ES-I3 (cell line): ENCODE measurements around the gene SGSH.

Experiments
- H3K36me3 ChIP-seq: 2 replicates; pipeline ENCODE4 v1.6.1; 2013; ENCODE audit warnings: mild to moderate bottlenecking, low read length, control low read depth, moderate library complexity; ENCODE audit not compliant: insufficient read depth
- H3K4me1 ChIP-seq: 2 replicates; pipeline ENCODE4 v1.6.1; 2013; ENCODE audit warnings: mild to moderate bottlenecking, control low read depth, low read length; ENCODE audit not compliant: insufficient read depth
- H3K9ac ChIP-seq: 2 replicates; pipeline ENCODE4 v1.6.1; 2013; ENCODE audit warnings: low read depth, mild to moderate bottlenecking, low read length, moderate library complexity
- H3K9me3 ChIP-seq: 2 replicates; pipeline ENCODE4 v1.6.1; 2013; ENCODE audit warnings: mild to moderate bottlenecking, low read length, moderate library complexity; ENCODE audit not compliant: control insufficient read depth, insufficient read depth

The SGSH gene

DNA sequence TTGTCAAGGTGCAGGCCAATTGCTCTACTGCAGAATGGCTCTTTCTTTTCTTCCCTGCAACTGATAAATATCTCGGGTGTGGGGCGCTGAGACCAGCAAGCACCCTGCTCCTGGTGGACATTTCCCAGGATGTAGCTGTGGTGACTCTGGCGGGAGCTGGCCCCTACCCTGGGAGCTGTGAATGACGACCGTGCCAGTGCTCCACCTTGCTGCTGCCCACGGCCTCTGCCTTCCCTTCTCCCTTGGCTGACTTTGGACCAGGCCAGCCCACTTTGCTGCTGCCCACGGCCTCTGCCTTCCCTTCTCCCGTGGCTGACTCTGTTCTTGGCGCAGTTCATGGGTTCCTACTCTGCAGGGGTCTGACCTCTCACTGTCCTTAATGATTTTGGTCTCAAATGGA is 34.2 kb downstream of the SGSH start:
- H3K9ac ChIP-seq = no peak overlapping the region
- no peaks in the 10 kb centered on the region for H3K36me3 ChIP-seq
- H3K4me1 ChIP-seq = no peaks in the 10 kb centered on the region
- no peaks in the 10 kb centered on the region for H3K9me3 ChIP-seq

DNA sequence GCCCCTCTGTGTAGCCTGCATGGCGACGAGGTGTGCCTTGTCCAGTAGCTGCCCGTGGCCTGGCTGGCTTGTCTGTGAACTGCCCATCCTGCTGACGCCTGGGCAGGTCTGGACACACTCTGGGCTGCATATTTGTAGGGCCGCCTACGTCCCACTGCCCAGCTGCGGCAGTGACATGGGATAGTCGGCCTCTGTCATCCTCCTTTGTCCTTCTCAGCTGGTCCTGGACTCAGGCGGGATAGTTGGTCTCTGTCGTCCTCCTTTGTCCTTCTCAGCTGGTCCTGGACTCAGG is 35.8 kb downstream of the SGSH start:
- Histone ChIP-seq H3K4me1 (no peaks in the 10 kb centered on the region), H3K36me3 (no peaks in the 10 kb centered on the region), H3K9me3 (no peaks in the 10 kb centered on the region), H3K9ac (no peak overlapping the region)

DNA sequence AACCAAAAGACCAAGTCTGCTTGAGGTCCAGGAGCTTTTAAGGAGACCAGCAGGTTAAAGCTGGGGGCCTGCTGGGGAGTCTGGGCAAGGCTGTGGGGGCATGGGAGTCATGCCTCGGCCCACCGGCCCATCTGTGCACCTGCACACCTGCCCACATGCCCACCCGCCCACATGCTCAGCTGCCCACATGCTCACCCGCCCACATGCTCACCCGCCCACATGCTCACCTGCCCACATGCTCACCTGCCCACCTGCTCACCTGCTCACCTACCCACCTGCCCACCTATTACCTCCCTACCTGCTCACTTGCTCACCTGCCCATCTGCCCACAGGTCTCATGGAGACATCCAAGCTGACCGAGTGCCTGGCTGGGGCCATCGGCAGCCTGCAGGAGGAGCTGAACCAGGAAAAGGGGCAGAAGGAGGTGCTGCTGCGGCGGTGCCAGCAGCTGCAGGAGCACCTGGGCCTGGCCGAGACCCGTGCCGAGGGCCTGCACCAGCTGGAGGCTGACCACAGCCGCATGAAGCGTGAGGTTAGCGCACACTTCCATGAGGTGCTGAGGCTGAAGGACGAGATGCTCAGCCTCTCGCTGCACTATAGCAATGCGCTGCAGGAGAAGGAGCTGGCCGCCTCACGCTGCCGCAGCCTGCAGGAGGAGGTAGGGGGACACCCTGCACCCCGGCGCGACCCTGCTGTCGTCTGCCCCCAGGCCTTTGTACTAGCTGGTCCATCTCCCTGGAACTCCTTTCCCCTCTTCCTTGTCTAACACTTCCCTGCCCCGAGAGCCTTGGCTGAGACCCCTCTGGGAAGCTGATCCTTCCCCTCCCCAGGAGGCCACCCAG is 36.3 kb downstream of the SGSH start:
- Histone ChIP-seq H3K36me3 (no peaks in the 10 kb centered on the region), H3K4me1 (no peaks in the 10 kb centered on the region), H3K9me3 (no peaks in the 10 kb centered on the region), H3K9ac (no peak overlapping the region)

DNA sequence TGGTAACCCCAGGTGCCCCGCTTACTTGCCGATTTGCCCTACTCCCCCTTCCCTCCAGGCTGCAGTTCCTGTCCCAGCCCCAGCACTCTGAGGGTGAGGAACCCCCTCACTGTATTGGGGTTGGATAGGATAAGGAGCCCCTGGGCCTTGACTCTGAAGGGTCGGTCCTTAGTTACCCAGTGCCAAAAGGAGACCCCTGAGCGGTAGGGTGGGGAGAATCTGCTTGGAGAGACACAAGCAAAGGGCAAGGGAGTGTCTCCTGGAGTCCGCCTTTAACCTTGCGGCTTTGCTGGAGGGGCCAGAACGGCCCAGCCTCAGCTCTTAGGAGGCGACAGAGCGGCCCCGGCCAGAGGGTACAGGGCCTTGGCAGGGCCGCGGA is 37.3 kb downstream of the SGSH start:
- Histone ChIP-seq H3K4me1 (no peaks in the 10 kb centered on the region), H3K9ac (no peak overlapping the region), H3K9me3 (no peaks in the 10 kb centered on the region), H3K36me3 (no peaks in the 10 kb centered on the region)

DNA sequence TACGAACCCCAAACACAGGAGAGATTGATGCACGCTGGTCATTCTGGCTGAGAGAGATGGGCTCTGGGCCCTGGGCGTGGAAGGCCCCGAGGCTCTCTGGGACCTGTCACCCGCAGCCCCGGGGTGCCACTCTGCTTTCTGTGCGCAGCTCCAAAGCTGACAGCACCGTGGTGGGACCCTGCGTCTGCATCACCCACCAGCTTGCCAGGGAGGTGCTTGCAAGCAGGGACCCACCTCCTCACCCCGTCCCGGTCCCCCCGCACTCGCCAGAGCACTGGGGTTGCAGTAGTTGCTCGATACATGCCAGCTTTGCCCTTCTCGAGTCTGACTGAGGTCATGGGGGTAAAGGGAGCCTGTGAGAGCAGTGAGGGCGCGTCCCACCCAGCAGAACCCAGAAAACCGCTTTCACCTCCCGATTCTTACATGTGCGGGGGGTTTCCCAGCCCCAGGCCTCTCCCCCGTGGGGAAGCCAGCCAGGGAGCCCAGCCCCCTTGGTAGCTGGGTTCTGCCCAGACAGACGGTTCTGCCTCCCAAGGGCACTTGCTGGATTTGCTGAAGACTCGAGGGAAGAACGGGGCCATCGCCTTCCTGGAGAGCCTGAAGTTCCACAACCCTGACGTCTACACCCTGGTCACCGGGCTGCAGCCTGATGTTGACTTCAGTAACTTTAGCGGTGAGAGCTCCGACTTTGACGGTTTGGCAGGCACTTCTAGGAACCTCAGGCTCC is 37.9 kb downstream of the SGSH start:
- Histone ChIP-seq H3K9me3 (no peaks in the 10 kb centered on the region), H3K36me3 (no peaks in the 10 kb centered on the region), H3K4me1 (no peaks in the 10 kb centered on the region), H3K9ac (no peak overlapping the region)

DNA sequence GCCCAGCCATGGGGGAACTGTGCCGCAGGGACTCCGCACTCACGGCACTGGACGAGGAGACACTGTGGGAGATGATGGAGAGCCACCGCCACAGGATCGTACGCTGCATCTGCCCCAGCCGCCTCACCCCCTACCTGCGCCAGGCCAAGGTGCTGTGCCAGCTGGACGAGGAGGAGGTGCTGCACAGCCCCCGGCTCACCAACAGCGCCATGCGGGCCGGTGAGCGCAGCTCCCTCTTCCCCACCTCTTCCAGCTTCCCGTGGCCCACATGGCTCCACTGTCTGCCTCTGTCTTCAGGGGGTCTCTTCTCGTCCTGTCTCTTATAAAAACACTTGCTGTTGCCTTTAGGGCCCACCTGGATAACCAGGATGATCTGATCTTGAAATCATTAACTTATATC is 38.7 kb downstream of the SGSH start:
- H3K4me1 ChIP-seq = no peaks in the 10 kb centered on the region
- H3K9ac ChIP-seq = no peak overlapping the region
- H3K36me3 ChIP-seq = no peaks in the 10 kb centered on the region
- no peaks in the 10 kb centered on the region for H3K9me3 ChIP-seq

DNA sequence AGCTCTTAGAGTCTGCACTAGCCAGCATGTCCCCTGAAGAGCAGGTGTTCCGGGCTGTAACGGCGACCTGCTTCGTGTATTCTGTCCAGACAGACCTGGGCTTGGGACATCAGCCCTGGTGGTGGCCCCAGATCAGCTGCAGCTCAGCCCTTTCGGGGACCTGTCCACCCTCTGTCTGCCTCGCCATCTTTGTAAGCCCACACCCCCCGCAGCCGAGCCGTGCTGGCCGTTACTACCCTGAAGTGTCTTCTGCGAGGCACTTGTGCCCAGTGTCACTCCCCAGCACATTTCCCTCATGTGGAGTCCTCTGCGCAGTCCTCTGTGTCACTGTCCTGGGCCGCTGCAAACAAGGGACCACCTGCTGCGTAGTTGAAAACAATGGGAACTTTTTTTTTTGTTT is 39.9 kb downstream of the SGSH start:
- Histone ChIP-seq H3K9ac (no peak overlapping the region), H3K9me3 (no peaks in the 10 kb centered on the region), H3K4me1 (no peaks in the 10 kb centered on the region; the same call in 1 of the 2 replicates), H3K36me3 (no peaks in the 10 kb centered on the region)

DNA sequence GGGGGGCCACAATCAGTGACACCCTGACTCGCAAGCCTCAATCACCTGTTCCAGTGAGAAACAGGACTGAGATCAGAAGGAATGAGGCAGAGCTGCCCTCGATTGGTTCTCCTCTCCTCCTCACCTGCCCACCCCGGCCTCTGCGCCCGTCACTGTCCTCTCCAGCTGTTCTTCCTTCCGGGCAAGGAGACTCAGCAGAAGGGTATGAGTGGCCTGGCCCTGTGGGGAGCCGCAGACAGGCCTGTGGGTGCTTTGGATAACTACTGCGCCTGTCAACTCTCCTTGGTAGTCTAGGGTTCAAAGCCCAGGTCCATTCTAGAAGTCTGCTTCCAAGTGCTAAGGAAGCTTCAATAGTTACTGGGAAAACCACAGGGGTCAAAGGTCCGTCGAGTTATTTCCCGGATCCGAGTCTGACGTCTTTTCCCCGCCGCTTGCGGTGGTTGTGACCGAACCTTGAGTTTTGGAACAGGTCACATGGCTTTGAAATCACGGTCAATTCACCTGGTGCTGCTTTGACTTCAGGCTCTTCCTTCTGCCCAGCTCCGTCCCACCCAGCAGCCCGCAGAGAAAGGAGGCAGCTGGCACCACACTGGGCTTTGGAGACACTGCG is 42.0 kb downstream of the SGSH start:
- Histone ChIP-seq H3K9me3 (no peaks in the 10 kb centered on the region), H3K4me1 (no peaks in the 10 kb centered on the region; the same call in 1 of the 2 replicates), H3K9ac (no peak overlapping the region), H3K36me3 (no peaks in the 10 kb centered on the region)

DNA sequence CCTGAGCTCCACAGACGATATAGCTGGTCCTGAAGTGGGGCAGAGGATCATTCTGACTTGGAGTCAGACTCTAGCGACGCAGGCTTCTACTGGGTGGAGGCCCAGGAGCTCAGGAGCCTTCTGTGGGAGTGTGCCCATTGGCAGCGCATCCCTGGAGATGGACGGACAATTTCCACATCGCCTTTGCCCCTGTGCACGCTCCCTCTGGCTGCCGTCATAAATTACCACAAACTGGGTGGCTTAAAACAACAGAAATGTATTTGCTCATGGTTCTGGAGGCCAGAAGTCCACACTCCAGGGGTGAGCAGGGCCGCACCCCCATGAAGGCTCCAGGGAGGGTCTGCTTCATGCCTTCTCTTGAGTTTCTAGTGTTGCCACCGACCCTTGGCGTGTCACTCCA is 43.4 kb downstream of the SGSH start:
- Histone ChIP-seq H3K36me3 (no peaks in the 10 kb centered on the region), H3K9ac (no peak overlapping the region), H3K9me3 (no peaks in the 10 kb centered on the region), H3K4me1 (no peaks in the 10 kb centered on the region; the same call in 1 of the 2 replicates)

DNA sequence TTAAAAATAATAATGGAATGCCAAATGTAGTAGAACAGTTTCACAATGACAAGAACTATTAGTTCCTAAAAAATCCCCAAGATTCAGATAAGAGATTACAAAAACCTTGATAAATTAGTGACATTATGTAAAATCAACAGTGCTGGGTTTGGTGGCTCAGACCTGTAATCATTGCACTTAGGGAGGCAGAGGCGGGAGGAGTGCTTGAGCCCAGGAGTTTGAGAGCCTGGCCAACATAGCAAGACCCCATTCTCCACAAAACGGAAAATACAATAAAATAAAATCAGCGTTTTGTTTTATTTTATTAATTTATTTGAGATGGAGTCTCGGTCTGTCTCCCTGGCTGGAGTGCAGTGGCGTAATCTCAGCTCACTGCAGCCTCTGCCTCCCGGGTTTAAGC is 46.2 kb downstream of the SGSH start:
- Histone ChIP-seq H3K36me3 (no peaks in the 10 kb centered on the region), H3K9me3 (no peaks in the 10 kb centered on the region), H3K9ac (no peak overlapping the region), H3K4me1 (no peaks in the 10 kb centered on the region; the same call in 1 of the 2 replicates)

DNA sequence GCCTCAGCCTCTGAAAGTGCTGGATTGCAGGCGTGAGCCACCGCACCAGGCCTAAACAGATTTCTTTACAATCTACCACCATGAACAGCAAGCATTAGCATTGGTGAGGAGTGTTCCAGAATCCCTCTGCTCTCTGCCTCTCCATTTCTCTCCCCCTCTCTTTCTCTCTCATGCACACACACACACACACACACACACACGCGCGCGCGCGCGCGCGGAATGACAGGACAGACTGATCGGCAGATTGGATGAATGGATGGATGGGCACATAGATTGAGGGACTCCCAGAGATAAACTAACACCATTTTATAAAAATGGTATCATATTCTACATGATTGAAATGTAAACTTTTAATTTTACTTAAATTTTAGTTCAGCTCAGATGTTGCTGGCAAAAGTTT is 47.0 kb downstream of the SGSH start:
- no peaks in the 10 kb centered on the region for H3K36me3 ChIP-seq
- H3K4me1 ChIP-seq = no peaks in the 10 kb centered on the region; the same call in 1 of the 2 replicates
- no peaks in the 10 kb centered on the region for H3K9me3 ChIP-seq
- no peak overlapping the region for H3K9ac ChIP-seq

DNA sequence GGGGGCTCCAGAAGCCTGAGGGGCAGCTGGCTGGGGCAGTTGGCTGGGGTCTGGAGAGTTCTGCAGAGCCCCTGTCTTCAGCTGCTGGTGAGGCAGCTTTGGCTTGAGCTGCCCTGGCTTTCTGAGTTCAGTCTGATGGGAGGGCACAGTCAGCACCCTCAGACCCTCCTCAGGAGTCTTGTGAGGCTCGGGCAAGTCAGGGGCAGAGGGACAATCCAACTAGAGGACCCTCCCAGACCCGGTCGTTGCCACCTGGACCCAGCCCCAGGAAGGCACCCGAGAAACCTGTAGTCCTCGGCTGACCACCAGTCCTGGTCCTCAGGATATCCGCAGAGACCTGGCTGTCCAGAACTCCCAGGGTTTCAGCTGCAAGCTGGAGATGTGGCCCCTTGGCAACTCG is 48.5 kb downstream of the SGSH start:
- Histone ChIP-seq H3K36me3 (no peaks in the 10 kb centered on the region), H3K9me3 (no peaks in the 10 kb centered on the region), H3K4me1 (no peaks in the 10 kb centered on the region; the same call in 1 of the 2 replicates), H3K9ac (no peak overlapping the region)

DNA sequence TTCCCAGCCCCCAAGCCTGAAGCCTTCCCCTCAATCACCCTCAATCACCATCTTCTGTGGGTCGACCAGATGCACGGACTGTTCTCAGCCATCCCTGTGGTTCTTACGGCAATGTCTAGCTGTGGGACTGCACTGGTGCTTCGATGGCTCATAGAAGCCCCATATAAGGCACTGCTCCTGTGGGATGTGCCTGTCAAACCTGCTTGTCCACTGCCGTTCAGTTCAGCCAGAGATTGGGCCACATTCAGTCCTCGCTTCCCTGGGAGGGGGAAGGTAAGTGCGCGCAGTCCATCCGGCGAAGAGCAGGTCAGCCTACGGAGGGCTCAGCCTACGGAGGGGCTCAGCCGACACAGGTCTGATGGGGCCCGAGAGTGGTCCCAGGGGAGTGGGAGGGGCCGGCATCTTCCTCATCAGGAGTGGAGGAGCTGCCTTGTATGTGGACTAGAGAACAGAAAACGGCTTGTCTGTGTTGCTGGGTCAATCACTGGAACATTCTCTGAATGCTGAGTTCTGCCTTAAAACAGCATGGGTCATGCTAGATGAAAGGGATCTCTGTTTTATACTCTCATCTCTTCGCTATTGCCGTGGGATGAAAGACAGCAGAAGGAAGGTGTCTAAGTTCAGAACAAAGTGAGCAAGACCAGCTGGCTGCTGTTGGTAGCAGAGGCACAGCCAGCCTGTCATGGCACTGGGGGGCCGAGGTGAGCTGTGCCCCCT is 50.2 kb downstream of the SGSH start, which contains the start of gene CARD14:
CARD14 (plus strand) TSS at position 247 of the 717 bp plus-strand sequence. CDS start 11,409 bp downstream, outside the sequence.
- H3K9ac ChIP-seq = no peak within 1 kb of the TSS
- H3K4me1 ChIP-seq = no peaks in the 10 kb centered on the region; the same call in 1 of the 2 replicates
- H3K9me3 ChIP-seq = no peaks in the 10 kb centered on the region
- H3K36me3 ChIP-seq = no peaks in the 10 kb centered on the region

DNA sequence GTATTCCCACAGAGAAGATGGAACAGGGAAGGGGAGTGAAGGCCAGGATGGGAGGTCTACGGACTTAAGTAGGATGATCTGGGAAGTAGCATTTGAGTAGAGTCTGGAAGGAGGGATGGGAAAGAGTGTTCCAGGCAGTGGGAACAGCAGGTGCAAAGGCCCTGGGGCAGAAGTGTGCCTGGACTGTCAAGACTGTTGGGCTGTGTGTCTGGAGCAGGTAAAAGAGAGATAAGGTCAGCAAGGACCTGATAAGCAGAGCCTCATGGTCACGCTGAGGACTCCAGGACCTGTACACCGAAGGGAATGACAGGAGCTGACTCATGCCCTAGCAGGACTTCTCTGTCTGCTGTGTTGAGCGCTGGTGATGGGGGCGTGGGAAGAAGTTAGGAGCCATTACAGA is 51.0 kb downstream of the SGSH start:
- no peaks in the 10 kb centered on the region for H3K9me3 ChIP-seq
- no peaks in the 10 kb centered on the region; the same call in 1 of the 2 replicates for H3K4me1 ChIP-seq
- no peaks in the 10 kb centered on the region for H3K36me3 ChIP-seq
- H3K9ac ChIP-seq = no peak overlapping the region
